ENCODE data around the gene HIKESHI.

The HIKESHI gene

GRCh38 chr11:86395061-86395551 is 93.1 kb downstream of the HIKESHI start:
- H3K27ac ChIP-seq = no peak overlapping the region; the same call in 1 of the 2 replicates
- TF ChIP-seq CTCF (conservative IDR thresholded peaks at IDR 0.05) (no peak), ZFX (IDR thresholded peaks at IDR 0.05) (no peak)
